ENCODE data around the gene DUSP6.

DUSP6 gene

DNA sequence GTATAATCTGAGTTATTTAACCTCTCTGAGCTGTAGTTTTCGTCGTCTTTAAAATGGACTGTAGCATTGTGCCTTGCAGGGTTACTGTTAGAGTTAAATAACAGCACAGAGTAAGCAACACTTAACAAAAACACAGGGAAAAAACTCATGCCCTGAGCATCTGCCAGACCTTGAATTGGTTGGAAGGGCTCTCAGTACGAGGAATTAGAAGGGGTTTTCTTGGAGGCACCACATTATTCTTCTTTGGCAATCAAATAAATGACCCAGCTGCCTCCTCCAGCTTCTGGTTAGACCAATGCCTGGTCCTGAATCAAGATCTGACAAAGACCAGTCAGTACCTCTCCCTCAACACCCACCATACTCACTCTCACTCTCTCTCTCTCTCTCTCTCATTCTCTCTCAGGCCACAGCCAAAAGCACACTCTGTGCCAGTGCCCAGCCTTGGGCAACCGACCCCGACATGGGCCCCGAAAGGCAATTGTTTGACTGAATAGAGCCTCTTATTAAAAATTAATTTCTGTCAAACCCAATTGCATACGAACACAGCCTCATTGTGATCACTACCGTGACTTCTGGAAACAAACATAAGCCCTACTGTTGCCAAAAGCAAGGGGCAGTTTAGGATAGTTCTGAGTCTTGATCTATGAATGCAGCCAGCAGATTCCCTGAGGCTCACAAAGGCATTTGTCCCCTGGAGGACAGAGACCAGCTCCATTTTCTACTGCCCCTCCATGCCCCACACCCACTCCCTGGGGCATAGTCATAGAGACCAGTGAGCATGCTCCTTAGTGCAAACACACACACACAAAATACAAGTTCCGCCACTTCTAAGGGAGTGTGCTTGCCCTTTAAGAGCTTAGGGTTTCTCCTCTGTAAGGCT lies 23.9 kb downstream of the DUSP6 start:
- no peak for DNase-seq (ENCODE audit: low read depth, low spot score)

- DNase-seq (ENCODE audit: low read depth, low spot score), result no peak
Measured at GRCh38 chr12:89327486-89328094, 24.7 kb downstream of the DUSP6 start.

DNA sequence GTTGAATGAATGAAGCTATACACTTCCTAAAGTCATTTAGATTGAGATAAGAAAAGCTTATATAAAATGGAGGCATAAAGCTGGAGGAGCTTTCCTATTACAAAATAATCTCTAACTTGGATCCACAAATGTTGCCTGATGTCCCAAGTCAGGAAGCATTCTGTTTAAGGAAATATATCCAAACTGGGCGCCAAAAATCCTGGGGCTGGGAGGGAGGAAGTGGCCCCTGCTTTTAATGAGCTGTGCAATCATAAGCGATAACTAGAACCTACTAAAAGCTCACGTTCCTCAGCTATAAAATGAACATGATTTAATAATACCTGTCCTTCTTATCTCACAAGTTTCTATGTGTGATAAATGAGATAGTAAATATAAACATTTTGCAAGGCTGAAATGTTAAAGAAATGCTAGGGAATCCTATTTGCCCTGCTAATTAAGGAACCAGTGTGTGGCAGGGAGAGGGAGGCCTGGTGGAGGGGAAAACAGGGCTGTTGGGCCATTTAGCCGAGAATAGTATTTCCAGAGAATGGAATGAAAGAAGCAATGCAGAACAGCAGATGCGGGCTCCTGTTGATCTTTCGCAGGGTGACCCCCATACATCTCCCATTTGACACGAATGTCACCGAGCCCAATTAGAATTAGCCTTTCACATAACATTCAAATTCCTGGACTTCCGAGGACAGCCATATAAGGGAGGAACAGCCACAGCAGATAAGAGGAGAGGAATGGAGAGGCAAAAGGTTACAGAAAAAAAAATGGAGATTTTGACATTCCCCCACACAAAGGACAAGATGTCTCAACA lies 25.9 kb downstream of the DUSP6 start:
- DNase-seq (ENCODE audit: low read depth, low spot score), result no peak

DNA sequence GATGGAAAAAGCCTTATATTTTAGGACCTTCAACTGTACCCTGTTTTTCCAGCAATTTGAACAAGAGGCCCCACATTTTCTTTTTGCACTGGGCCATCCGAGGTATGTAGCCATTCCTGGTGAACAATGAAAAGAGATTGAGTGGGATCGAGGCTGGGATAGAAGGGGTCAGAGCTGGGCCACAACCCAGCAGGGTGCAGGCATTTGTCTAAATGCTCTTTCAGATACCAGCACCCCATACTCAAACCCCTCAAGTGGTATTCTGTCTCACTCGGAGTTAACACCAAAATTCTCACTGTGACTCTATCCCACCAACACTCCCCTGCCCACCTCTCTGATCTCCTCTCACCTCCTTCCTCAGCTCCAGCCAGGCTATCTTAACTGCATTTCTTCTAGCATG lies 26.8 kb downstream of the DUSP6 start:
- no peak for DNase-seq (ENCODE audit: low read depth, low spot score)

DNA sequence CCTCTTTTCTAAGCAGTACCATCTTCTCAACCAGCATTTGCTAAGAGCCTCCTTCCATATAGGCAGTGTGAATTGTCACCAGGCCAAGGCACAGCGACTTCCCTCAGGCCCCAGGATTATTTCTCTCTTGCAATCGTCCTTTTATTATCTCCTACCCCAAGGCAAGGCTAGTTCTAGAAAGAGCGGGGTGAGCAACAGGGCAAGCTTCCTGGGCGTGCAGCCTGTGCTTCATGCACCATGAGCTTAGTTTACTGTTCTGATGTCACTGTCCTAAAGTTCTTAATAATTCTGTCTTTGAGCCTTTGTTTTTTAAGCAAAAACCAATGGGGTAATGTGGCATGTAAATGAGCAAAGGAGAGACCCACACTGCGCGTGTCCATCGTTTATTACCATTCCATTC lies 27.9 kb downstream of the DUSP6 start:
- DNase-seq (ENCODE audit: low read depth, low spot score), result no peak

GRCh38 chr12:89323568-89324218 lies 28.6 kb downstream of the DUSP6 start:
- no peak for DNase-seq (ENCODE audit: low read depth, low spot score)

DNA sequence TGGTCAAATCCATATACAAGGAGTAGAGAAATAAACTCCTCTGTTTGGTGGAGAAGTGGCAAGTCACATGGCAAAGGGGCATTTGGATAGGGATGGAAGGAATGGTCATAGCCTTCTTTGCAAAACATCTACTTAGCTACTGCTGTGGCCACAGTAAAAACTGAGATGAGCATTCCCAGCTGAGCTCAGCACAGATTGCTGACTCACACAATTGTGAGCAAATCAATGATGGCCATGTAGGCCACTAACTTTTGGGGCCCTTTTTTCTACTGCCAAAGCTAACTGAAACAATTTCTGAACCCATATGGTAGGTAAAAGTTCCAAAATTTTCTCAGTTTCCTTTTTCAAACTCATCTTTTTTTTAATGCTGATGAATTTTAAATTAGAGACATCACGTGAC lies 31.6 kb downstream of the DUSP6 start:
- no peak for DNase-seq (ENCODE audit: low read depth, low spot score)

- no peak for DNase-seq (ENCODE audit: low read depth, low spot score)
Measured at GRCh38 chr12:89319606-89320005, 32.7 kb downstream of the DUSP6 start.

- no peak for DNase-seq (ENCODE audit: low read depth, low spot score)
Measured at GRCh38 chr12:89319122-89319521, 33.2 kb downstream of the DUSP6 start.

DNA sequence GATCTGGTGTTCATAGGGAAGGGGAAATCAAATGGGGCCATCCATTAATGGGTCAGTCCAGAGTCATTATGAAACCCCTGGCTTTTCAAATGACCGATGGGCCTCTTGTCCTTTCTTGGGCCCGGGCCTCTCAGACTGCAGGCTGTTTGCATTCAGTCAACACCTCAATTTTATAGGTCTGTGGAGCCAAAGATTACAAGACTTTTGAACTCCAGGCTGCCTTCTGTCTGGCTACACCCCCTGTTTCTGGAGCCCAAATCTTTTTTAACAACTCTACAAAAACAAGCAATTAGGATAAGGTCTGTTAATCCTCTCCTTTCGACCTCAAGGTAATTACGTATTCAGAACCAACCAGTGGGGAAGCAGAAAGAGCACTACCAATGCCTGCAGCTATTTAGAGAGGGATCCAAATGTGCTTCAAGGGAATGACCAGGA lies 35.6 kb downstream of the DUSP6 start:
- no peak for DNase-seq (ENCODE audit: low read depth, low spot score)

DNA sequence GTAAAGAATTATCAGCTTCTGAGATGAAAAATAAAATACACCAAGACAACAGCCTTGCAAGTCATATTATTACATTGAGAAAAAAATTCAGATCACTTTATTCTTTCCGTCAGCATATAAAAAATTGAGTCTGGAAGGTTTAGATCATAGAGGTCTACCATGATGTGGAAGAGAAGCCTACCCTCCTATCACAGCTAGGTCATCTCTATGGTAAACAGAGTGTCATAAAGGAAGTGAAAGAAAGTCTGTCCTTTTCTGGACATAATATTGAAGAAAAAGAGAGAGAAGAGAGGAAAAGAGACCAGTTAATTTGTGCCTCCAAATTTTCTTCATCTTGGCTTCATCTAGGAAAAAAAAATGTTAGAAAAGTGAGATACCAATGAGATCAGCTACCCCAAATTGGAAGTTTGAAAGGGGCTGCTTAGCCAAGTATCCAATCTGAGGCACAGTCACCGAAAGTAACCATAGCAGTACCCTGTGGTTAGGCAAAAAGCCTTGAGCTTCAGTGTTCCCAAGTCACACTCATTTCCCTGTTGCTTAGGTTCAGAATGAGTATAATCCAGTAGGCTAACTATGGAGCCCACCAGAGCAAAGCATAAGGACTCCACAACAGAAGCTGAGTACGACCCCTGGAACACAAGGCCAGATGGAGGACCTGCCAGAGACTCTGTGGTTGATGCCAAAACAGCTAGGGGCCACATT lies 38.1 kb downstream of the DUSP6 start:
- DNase-seq (ENCODE audit: low read depth, low spot score), result no peak

DNA sequence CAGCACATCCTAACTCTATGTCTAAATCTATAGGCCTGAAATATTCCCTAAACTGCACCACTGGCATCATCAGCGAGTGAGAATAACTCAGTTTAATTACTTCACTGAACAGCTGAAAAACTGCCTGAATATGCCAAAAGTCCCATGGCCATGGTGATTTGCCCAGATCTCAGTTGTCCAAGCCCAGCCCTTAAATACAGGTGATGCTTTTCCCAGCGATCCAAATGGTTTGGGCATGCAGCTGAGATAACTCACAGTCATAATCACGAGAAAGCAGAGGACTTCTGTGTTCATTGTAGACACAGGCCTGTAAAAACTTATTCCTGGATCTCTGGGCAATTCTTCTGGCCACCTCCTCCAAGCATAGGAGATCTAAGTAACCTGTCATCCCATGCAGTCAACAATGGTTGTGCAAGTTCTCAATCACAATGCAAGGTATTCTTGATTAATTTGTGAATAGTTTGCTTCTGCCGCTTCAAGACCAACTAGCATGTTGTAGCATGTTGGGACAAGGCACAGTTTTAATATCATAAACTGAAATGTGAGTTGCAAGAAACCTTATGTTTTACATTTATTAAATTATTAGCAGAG lies 40.5 kb downstream of the DUSP6 start:
- DNase-seq (ENCODE audit: low read depth, low spot score), result no peak

- DNase-seq (ENCODE audit: low read depth, low spot score), result no peak
Measured at GRCh38 chr12:89309815-89310214, 42.5 kb downstream of the DUSP6 start.

DNA sequence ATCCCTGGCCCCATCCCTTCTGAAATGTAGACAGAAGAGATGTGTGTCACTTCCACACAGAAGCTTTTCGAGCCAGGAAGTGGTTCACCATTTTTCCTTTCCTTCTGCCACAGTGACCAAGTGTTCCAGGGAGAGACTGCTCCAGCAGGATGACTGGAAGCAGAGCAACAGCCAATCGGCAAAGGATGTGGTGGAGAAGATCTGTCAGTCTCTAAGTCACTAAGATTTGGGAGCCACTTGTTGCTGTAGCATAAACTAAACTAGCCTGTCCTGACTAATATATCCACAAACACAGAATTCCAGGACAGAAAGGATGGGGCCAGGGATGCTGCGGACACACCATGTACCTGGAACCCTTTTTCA lies 42.9 kb downstream of the DUSP6 start:
- no peak for DNase-seq (ENCODE audit: low read depth, low spot score)

DNA sequence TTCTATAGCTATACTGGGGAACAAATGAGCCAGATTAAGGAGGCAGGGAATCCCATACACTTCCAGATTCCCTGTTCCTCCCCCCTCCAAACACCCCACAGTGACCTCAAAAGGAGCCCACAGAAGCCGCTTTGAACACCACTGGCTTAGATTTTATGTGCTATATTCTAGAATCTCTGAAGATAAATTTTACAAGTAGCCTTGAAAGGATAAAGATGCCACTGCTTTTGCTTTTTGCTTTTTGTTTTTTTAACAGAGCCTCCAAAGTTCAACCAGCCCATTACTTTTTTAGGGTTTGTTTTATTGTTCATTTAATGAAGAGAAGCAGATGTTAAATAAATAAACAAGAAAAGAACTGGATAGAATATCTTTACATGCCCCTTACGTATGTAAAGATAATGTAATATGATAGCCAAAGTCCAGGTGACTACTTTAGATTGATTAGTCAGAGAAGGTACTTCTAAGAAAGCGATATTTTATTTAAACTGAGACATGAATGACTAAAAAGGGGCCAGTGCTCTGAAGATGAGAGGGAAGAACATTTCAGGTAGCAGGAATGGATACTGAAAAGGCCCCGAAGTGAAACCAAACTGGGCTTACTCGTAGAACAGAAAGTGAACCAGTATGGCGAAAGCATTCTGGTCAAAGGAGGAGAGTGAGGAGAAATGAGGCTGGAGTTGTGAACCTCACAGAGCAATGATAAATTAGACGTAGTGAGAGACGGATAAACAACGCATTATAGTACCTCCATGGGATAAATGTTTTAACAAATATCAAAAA lies 44.6 kb downstream of the DUSP6 start:
- no peak for DNase-seq (ENCODE audit: low read depth, low spot score)

DNA sequence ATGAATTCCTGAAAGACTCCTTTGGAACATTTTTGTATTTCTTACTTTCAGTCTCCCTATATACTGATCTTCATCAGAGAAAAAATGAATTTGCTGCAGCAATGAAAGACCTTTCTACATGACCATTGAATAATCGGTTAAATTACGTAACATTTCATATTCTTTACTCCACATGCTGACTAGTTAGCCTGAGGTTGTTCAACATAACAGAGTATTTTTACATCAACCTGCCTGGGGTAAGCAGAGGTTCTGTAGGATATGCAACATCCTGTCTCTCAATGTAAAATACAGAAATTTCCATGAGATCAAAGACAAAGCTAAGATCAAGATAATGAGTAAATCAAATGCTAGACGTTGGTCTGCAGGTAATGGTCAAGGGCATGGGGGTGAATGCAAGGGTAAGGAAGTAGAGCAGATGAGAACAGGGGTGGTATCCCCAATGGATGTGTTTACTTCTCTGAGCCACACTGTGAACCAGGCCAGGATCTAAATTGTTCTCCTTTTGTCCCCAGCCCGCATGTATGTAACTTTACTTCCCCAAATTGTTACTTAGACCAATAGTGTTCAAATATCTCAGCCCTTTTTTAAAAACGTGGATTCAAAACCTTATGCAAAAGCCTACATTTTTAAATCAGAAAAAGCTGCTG lies 45.4 kb downstream of the DUSP6 start:
- no peak for DNase-seq (ENCODE audit: low read depth, low spot score)

DNA sequence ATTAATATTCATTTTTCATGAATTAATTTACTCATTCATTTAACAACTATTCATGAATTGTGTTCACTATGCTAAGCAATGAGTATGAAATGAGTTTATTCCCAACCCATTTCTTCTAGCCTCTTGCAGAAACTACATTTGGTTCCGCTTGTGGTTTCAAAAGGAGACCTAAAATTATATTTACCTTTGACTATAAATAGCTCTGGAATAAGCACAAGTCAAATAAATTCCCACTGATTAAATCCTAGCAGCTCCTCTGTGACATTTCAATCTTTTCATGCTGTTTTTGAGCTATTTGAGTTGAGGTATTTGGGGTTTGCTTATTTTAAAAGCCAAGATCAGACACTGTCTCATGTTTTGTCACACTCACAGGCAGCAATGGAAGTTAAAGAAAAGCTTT lies 46.9 kb downstream of the DUSP6 start:
- no peak for DNase-seq (ENCODE audit: low read depth, low spot score)

DNA sequence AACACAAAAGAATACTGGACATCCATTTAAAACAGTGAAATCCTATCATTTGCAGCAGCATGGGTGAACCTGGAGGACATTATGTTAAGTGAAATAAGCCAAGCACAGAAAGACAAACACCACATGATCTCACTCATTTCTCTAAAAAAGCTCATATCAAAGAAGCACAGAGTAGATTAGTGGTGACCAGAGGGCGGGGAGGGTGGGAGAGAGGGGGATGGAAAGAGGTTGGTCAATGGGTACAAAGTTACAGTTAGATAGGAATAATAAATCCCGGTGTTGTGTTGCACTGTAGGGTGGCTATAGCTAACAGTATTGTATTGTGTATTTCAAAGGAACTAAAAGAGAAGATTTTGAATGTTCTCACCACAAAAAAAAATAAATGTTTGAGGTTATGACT lies 52.4 kb downstream of the DUSP6 start:
- DNase-seq (ENCODE audit: low read depth, low spot score), result no peak

GRCh38 chr12:89299417-89299816 lies 52.9 kb downstream of the DUSP6 start:
- no peak for DNase-seq (ENCODE audit: low read depth, low spot score)
